22Rv1 (cell line): ENCODE results near the gene ATXN1.

Experiments
- H3K27ac ChIP-seq: fragments of 450-650 bp; 2 replicates; pipeline ENCODE4 v1.5.1; 2017
- ZFX ChIP-seq: fragments of 450-650 bp; IDR thresholded peaks from 2 replicates; pipeline ENCODE4 v1.6.1; 2017; ENCODE audit warnings: antibody characterized with exemption, borderline replicate concordance
- TF ChIP-seq, protein P1 (sequence below): fragments of 450-650 bp; IDR thresholded peaks from 2 replicates; pipeline ENCODE4 v1.5.1; 2017; ENCODE audit warnings: mild to moderate bottlenecking

Gene ATXN1

DNA sequence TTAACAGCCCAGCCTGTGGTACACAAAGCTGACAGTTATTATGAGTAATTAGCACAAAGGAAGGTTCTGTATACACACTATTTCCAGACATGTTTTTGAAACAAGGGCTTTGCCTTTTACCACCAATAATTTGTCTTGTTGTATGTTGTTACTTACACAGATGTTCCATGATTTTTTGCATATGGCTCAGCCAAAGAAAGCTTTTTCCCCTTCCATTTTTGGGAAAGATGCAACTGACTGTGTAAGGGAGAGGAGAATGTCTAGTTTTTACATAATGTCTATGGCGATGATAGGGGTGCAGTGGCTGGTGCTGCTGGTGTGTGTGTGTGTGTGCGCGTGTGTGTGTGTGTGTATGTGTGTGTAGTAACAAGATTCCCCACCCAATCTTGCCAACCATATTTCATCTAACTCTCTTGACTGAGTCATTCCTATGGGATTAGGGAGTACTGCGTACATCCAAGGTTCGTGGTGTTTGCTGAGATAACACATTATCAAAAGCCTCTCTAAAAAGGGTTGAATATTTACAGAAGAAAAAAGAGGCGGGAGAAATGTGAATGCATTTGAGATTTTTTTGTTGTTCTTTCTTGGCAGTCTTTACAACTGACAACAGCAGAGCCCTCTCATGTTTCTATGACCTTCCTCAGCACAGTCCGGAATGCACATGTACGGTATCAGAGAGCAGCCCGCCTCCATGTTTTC lies 330.7 kb downstream of the ATXN1 start:
- no peak overlapping the region for H3K27ac ChIP-seq
- TF ChIP-seq, protein P1, sequence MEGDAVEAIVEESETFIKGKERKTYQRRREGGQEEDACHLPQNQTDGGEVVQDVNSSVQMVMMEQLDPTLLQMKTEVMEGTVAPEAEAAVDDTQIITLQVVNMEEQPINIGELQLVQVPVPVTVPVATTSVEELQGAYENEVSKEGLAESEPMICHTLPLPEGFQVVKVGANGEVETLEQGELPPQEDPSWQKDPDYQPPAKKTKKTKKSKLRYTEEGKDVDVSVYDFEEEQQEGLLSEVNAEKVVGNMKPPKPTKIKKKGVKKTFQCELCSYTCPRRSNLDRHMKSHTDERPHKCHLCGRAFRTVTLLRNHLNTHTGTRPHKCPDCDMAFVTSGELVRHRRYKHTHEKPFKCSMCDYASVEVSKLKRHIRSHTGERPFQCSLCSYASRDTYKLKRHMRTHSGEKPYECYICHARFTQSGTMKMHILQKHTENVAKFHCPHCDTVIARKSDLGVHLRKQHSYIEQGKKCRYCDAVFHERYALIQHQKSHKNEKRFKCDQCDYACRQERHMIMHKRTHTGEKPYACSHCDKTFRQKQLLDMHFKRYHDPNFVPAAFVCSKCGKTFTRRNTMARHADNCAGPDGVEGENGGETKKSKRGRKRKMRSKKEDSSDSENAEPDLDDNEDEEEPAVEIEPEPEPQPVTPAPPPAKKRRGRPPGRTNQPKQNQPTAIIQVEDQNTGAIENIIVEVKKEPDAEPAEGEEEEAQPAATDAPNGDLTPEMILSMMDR = no peak
- TF ChIP-seq ZFX = no peak

DNA sequence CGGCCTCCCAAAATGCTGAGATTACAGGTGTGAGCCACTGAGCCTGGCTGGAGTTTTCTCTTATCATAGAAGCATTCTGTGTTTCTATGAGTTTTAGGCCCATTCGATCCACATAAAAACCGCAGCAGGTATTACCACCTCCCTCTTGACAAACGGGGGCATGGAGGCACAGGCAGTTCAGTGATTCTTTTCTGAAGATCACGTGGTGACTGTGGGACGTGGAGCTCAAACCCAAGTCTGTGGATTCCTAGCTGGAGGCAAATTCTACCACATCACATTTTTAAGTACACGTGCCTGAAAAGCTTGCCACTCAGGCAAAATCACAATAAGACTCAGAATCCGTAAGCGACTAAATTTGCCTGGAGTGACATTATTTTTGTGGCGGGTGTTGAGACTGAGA lies 331.6 kb downstream of the ATXN1 start:
- no peak overlapping the region for H3K27ac ChIP-seq
- TF ChIP-seq, protein P1 = no peak
- no peak for TF ChIP-seq ZFX

DNA sequence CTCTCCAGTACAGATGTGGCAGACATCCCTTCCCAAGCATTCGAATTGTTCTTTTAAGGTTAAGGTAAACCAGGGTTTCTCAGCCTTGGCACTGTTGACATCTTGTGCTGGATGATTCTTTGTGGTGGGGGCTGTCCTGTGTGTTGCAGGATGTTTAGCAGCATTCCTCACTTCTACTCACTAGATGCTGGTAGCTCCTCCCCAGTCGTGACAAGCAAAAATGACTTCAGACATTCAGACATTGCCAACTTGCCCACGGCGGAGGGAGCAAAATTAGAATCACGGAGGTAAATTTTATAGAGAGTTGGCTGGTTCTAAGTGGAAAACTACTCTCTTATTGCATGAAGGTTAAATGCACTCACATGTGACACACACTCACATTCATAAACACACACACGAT lies 334.1 kb downstream of the ATXN1 start:
- no peak overlapping the region for H3K27ac ChIP-seq

DNA sequence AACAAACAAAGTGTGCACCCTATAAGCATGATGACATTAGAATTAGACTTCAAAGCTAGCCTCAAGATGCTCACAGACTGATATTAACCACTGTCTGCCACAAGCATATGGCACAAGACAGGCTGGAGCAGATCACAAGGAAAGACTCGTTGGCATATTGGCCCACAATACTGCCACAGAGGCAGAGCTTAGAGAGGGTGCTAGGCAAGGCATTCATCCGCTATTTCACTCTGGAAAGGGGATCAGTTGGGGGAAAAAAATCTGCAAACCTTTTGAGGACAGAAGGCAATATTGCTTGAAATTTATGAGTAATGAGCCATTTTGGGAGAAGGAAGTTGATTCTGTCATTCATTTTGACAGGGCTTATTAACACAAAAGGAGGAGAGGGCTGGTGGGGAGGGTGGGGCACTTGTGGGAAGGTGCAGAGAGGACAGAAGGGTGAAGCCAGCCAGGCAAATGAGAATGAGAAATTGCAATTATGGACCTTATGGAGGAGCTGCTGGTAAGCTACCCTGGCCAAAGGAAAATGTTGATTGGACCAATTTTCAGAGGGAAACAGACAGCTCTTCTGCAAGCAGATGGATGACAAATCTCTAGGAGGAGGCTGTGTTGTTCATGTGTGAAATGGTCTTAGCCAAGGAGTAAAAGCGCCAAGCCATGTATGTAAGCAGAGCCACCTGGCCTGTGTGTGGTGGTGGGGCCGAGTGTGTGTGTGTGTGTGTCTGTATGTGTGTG lies 335.2 kb downstream of the ATXN1 start:
- H3K27ac ChIP-seq = no peak overlapping the region
- TF ChIP-seq, protein P1 = no peak
- no peak for TF ChIP-seq ZFX

More for the DNA sequence above, 334.1 kb downstream of the ATXN1 start:
- no peak for TF ChIP-seq ZFX
- TF ChIP-seq, protein P1 = no peak

DNA sequence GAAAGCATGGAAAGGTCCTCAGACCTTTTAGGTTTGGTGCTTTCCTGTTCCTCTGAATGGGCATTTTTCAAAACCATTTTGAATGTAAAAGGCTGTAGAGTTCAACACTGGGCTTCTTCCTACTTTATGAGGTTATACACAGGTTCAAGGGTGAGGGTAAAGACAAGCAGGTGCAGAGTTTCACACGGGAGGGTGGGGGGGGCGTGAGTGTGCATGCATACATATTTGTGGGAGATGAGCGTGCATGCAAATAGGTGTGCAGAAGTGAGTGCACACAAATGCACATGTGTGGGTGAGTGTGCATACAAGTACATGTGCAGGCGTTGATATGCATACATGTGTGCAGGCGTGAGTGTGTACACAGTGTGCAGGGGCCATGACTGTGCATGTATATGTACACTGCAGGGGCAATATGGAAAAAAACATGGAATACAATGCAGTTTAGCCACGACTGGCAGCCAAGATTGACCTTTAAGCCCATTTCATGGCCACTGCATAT lies 339.7 kb downstream of the ATXN1 start:
- no peak overlapping the region for H3K27ac ChIP-seq
- TF ChIP-seq ZFX = no peak
- TF ChIP-seq, protein P1 = no peak

DNA sequence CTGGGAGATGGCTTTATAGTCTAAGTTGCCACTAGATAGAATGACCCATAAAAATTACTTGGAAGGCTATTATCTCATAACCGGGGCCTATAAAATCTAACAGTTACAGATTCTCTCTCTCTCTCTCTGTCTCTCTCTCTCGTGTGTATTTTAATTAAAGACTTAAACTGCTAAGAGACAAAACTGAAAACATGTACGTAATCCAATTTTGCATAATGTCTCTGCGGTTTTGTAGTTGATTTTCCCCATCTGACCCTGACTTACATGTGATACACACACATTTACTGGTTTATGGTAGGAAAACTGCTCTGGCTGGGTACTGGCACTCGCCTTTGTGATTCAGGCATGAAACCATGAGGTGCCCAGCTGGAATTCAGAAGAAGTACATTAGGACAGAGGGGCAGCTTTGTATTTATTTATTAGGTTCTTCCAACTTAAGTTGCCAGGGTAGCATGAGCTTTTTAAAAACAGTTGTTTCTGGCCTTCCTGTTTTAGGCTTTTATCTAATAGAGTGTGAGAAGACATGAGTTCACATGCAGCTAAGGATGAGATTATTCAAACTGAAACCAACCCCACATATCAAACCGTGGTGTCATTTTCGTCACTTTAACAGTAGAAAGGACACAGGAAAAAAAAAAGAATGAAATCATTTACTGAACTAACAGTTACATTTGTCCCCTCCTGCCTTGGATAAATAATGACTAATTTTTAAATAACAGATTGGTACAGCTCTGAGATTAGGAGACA lies 340.4 kb downstream of the ATXN1 start:
- H3K27ac ChIP-seq = no peak overlapping the region
- TF ChIP-seq, protein P1 = no peak
- TF ChIP-seq ZFX = no peak

DNA sequence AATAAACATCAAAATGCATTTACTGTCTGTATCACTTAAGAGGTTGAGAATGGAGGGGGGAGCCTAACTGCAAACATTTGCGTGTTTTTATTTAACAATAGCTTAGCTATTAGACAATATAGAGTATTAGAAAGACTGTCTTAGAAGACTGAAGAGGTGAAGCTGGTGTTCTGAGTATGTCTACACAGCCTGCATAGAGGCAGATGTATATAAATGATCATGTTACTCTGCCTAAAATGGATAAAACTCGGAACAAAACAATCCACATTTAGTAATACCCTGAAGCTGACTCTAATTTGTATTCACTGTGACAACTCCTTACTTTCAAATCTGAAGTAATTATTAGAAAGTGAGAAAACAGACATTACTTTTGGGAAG lies 340.9 kb downstream of the ATXN1 start:
- no peak for TF ChIP-seq ZFX
- TF ChIP-seq, protein P1 = no peak
- H3K27ac ChIP-seq = no peak overlapping the region
